Spinal cord (tissue), 10 donors: Measurements from ENCODE around the gene MORN5. TPM values are rescaled to one million over a fixed set of nuclear protein-coding genes. Genes with fewer than 3 reads are reported as not detected.

Experiments used
- DNase-seq, 6 donors: peaks; one replicate each; pipeline versions ENCODE4 v3.0.0 to v3.0.0-alpha.2; 2013 to 2015; ENCODE audit warnings: low spot score in 6 of 6, low read depth in 4 of 6
- H3K27ac ChIP-seq: one replicate; pipeline ENCODE4 v1.5.1; 2013; ENCODE audit warnings: low read depth, low read length, control low read depth
- H3K27me3 ChIP-seq: one replicate; pipeline ENCODE4 v1.6.1; 2013; ENCODE audit warnings: low read length; ENCODE audit not compliant: control insufficient read depth, insufficient read depth
- H3K36me3 ChIP-seq: one replicate; pipeline ENCODE4 v1.6.1; 2013; ENCODE audit warnings: low read length; ENCODE audit not compliant: control insufficient read depth, insufficient read depth
- H3K4me1 ChIP-seq: one replicate; pipeline ENCODE4 v1.6.1; 2013; ENCODE audit warnings: low read length; ENCODE audit not compliant: control insufficient read depth, insufficient read depth
- H3K4me3 ChIP-seq: one replicate; pipeline ENCODE4 v1.5.1; 2013; ENCODE audit warnings: low read depth, low read length, control low read depth
- H3K9me3 ChIP-seq: one replicate; pipeline ENCODE4 v1.6.1; 2013; ENCODE audit warnings: low read length; ENCODE audit not compliant: control insufficient read depth, insufficient read depth
- WGBS: methylation state at CpG from one replicate; pipeline ENCODE4 v1.1.5; 2013; ENCODE audit warnings: missing lambda C conversion rate; ENCODE audit not compliant: insufficient coverage; 5-methylcytosine and 5-hydroxymethylcytosine counted together
- polyA plus RNA-seq, 2 donors: library from polyadenylated mRNA; unstranded; fragments of 120-200 nt; gene quantifications; one replicate each; pipeline ENCODE4 v1.2.1, GENCODE V29; 2013; ENCODE audit not compliant: insufficient read length in 2 of 2
- total RNA-seq, 2 donors: library from RNA; depleted of rRNA in 1 of 2; stranded (reverse); fragments of 120-200 nt in 1 of 2; fragments of >200 nt in 1 of 2; gene quantifications; one replicate each; pipeline versions ENCODE4 v1.2.3 to v1.2.4, GENCODE V29; 2013 to 2014
- donor health status: healthy.

Gene MORN5
- total and polyA plus RNA-seq, 4 donors: 5.8 to 18.7 (median 7.7) TPM

DNA sequence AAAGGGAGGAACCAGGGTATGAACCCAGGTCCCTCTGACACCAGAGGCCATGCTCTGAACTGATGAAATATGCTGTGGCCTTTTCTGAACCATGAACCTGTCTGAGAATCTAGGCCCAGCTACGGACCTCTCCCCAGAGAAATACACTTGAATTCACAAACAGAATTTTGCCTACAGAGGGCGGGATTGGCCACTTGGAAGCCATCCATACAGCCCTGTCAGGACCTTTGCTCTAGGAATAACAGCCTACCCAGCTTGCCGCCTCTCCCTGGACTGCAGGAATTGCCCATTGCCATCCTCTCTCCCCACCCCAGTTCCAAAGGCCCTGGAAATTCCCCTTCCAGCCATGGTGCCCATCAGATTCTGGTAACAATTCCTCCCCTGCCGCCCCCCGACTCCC lies 26.6 kb downstream of the MORN5 start:
- Histone ChIP-seq H3K27me3 (no peaks in the 10 kb centered on the region), H3K4me3 (no peak overlapping the region), H3K4me1 (peaks cover 3% of the 10 kb centered on the region), H3K9me3 (no peaks in the 10 kb centered on the region), H3K27ac (no peak overlapping the region), H3K36me3 (no peaks in the 10 kb centered on the region)
- no peak for DNase-seq
- WGBS: 59% methylated on average over 4 of the region's 5 CpGs

DNA sequence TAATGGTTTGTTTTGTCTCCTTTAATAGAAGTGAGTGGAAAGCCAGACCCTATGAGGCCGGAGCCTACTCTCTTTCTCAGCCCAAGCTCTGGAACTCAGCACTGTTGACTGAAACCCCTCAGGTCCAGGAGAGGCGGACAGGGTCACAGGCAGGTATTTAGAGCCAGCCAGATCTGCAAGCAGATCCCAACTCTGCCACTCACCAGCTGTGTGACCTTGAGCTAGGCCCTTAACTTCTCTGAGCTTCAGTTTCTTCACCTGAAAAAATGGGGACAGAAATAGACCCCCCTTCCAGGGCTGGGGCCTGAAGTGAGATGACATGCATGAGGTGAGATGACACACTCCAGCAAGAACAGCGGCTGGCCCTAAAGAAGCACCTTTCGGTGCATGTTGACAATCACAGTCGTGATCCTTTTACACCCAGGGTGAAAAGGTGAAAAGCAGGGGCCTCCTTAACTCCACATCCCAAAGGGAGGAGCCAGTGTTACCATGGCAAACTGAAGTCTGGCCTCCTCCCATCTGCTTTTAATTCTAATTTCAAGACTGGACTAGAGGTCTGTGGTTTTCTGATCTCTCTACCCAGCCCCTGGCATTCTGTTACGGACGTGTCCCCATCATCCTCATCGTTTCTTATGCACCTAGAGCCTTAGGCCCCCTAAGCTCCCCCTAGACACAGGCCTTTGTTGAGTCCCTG lies 27.2 kb downstream of the MORN5 start:
- H3K9me3 ChIP-seq: no peaks in the 10 kb centered on the region
- no peaks in the 10 kb centered on the region for H3K36me3 ChIP-seq
- peaks cover 3% of the 10 kb centered on the region for H3K4me1 ChIP-seq
- no peak overlapping the region for H3K4me3 ChIP-seq
- no peaks in the 10 kb centered on the region for H3K27me3 ChIP-seq
- no peak overlapping the region for H3K27ac ChIP-seq
- WGBS: 69% methylated on average over 7 of the region's 8 CpGs
- no peak for DNase-seq

DNA sequence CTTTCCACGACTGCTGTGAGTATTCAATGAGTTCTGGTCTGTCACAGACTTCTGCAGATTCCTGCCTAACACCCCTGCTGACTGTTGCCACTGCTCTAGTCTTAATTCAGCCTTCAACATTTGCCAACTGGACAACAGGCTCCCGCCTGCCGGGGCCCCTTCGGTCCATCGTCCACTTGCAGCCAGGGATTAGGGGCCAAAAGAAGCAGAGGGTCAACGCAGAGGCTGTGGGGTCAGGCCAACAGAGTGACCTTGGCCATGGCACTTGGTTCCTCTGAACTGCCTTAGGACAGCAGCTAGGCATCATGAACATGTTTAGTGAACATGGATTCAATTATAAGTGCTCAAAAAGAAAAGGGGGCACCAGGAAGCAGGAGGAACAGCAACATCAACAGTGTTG lies 28.7 kb downstream of the MORN5 start:
- Histone ChIP-seq H3K9me3 (no peaks in the 10 kb centered on the region), H3K36me3 (no peaks in the 10 kb centered on the region), H3K4me3 (no peak overlapping the region), H3K27ac (no peak overlapping the region), H3K4me1 (peaks cover 3% of the 10 kb centered on the region), H3K27me3 (no peaks in the 10 kb centered on the region)
- 88% methylated on average over 5 of the region's 6 CpGs for WGBS
- DNase-seq: no peak

DNA sequence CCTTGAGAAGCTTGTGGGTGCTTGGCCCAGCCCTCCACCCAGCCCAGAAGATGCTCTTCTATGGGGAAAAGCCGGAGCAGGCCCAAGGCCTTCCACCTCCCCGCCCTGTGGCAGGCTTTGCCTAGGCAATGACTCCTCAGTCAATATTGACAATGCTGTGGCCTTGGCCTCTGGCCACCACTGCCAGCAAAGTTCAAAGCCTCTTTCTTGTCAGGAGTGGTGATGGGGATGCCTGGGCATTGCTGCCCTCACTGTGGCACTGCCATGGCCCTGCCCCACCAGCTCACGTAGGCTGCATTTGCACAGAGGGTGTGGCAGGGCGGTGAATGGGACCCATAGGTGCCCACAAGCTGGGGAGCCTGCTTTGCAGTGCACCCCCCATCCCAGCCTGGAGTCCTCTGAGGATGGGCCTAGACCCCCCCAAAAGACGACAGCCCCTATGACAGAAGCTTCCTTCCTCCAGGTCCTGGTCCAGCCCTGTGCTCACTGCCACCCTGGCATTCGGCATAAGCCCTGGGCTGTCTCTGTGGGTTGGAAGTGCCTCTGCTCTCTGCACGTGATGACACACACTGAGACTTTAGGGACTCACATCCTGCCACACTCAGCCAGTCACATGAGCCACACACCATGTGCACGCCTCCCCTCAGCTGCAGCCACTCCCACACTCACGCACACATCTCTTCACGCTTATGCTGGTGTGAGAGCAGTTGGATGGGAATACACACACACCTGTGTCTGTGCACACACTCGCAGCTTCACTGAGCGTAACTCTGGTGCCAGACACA lies 31.1 kb downstream of the MORN5 start:
- 92% methylated on average over 8 of the region's 12 CpGs for WGBS
- no peak overlapping the region for H3K27ac ChIP-seq
- H3K36me3 ChIP-seq: no peaks in the 10 kb centered on the region
- H3K4me3 ChIP-seq: no peak overlapping the region
- H3K4me1 ChIP-seq: peaks cover under 1% of the 10 kb centered on the region
- H3K9me3 ChIP-seq: no peaks in the 10 kb centered on the region
- no peak for DNase-seq
- H3K27me3 ChIP-seq: peaks cover 2% of the 10 kb centered on the region

DNA sequence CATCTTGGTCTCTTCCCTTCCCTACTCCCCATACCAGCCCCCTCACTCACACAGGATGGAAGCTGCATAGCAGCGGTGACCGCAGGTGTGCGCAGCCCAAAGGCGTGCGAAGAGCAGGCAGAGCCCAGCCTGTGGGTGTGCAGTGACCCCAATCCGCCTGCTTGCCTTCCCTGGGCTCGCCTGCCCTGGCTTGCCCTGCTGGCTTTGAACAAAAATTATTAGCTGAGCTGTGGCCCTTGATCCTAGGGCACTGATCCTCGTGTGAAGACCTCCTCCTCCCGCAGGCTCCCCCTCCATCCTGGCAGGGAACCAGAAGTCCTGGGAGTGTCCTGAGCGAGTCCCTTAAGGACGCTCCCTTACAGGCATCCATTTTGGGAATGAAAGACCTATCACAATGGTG lies 31.9 kb downstream of the MORN5 start:
- WGBS: 76% methylated on average over 9 of the region's 11 CpGs
- Histone ChIP-seq H3K4me1 (no peaks in the 10 kb centered on the region), H3K9me3 (no peaks in the 10 kb centered on the region), H3K36me3 (no peaks in the 10 kb centered on the region), H3K27ac (no peak overlapping the region), H3K27me3 (peaks cover 2% of the 10 kb centered on the region), H3K4me3 (no peak overlapping the region)
- no peak for DNase-seq

DNA sequence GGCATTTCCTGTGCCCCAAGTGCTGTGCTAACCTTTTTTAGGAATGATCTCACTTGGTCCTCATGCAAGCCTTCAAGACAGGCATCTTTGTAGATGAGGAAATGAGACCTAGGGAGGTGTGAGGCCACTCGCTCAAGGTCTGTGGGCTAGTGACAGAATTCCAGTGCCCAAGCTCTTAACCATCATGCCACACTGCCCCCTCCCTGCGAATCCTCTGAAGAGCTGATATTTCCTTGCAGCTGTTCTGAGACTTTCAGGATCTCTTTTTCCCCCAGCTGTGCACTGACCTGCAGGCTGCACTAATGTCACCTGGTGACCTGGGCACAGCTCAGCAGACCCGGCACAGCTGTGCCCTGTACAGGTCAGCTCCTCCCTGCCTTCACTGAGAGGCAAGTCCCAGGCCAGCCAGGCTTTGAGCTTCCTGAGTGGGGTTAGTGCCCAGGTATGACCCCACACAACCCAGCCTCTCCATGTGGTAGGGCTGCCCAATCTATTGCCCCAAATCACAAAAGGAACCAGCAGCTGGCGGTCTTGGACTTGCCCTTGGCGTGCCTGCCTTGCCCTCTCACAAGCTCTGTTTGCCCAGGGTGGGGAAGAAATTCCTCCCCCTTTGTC lies 32.7 kb downstream of the MORN5 start:
- DNase-seq: no peak
- WGBS: 90% methylated on average over 5 of the region's 5 CpGs
- no peak overlapping the region for H3K4me3 ChIP-seq
- H3K27ac ChIP-seq: no peak overlapping the region
- H3K9me3 ChIP-seq: no peaks in the 10 kb centered on the region
- no peaks in the 10 kb centered on the region for H3K36me3 ChIP-seq
- peaks cover 2% of the 10 kb centered on the region for H3K27me3 ChIP-seq
- H3K4me1 ChIP-seq: peaks cover 2% of the 10 kb centered on the region

DNA sequence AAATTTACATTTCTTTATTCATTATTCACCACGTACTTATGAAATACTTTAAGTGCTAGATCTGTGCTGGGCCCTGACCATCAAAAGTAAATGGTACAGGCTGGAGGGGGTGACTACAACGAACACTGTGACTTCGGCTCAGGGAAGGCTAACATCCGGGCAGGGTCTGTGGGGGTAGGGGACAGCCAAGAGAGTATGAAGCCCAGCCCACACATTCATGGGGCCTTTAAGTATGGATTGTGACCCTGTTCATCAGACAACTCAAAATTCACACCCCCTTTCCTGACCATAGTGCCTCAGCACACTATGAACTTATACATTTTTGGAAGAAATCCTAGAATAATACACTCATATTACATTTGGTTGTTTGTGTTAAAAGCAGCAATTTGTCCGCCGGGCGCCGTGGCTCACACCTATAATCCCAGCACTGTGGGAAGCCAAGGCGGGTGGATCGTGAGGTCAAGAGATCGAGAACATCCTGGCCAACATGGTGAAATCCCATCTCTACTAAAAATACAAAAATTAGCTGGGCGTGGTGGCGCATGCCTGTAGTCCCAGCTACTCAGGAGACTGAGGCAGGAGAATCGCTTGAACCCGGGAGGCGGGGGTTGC lies 33.3 kb downstream of the MORN5 start:
- Histone ChIP-seq H3K36me3 (no peaks in the 10 kb centered on the region), H3K4me1 (peaks cover 9% of the 10 kb centered on the region), H3K9me3 (no peaks in the 10 kb centered on the region), H3K27ac (no peak overlapping the region), H3K4me3 (no peak overlapping the region), H3K27me3 (peaks cover 2% of the 10 kb centered on the region)
- DNase-seq: no peak
- 86% methylated on average over 2 of the region's 16 CpGs for WGBS

DNA sequence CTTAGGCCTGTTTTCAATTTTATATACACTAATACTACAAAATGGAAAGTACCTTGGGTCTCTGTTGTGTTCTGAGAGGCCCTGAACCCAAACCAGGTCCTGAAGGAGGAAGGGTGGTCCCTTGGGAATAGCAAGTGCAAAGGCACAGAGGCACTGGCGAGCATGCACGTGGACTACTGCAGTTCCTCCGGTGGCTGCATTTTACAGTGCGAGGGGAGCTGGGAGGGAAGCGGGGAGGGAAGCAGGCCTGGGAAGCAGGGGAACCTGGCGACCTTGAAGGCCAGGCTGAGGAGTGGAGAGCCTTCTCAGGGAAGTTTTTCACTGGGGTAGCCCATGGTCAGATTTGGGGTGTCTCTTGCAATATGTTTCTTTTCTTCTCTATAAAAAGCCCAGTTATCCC lies 33.9 kb downstream of the MORN5 start:
- no peaks in the 10 kb centered on the region for H3K36me3 ChIP-seq
- no peak overlapping the region for H3K27ac ChIP-seq
- H3K27me3 ChIP-seq: peaks cover 2% of the 10 kb centered on the region
- H3K9me3 ChIP-seq: no peaks in the 10 kb centered on the region
- H3K4me3 ChIP-seq: no peak overlapping the region
- no peak for DNase-seq
- H3K4me1 ChIP-seq: peaks cover 12% of the 10 kb centered on the region
- WGBS: 64% methylated on average over 3 of the region's 6 CpGs

DNA sequence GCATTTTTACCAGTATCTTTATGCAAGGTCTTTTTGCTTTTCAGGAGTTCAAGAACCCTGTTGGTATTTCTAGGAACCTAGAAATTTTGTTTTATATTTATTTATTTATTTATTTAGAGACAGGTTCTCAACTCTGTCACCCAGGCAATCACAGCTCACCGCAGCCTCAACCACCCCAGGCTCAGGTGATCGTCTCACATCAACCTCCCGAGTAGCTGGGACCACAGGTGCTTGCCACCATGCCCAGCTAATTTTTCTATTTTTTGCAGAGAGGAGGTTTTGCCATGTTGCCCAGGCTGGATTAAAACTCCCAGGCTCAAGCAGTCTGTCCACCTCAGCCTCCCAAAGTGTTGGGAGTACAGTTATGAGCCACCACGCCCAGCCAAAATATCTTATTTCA lies 36.2 kb downstream of the MORN5 start:
- H3K9me3 ChIP-seq: no peaks in the 10 kb centered on the region
- H3K36me3 ChIP-seq: peaks cover 5% of the 10 kb centered on the region
- WGBS: 100% methylated on average over 1 of the region's 4 CpGs
- H3K27ac ChIP-seq: no peak overlapping the region
- DNase-seq: no peak
- H3K4me3 ChIP-seq: no peak overlapping the region
- peaks cover 15% of the 10 kb centered on the region for H3K4me1 ChIP-seq
- peaks cover 2% of the 10 kb centered on the region for H3K27me3 ChIP-seq
